HCT116 (cell line): Measurements from ENCODE around the gene PRKG1.

ENCODE experiments used
- CBX3 ChIP-seq: IDR thresholded peaks from 2 replicates; pipeline ENCODE4 v1.6.1; 2012; ENCODE audit warnings: low read depth
- CEBPB ChIP-seq: IDR thresholded peaks from 2 replicates; pipeline ENCODE4 v1.6.1; 2012; ENCODE audit warnings: low read depth
- EZH2 ChIP-seq: fragments of 200-600 bp; sonication (generic); IDR thresholded peaks from 2 replicates; pipeline ENCODE4 v1.6.1; 2017; ENCODE audit warnings: antibody characterized with exemption, mixed run types
- EZH2phosphoT487 ChIP-seq: fragments of 200-600 bp; IDR thresholded peaks from 2 replicates; pipeline ENCODE4 v1.6.1; 2018; ENCODE audit warnings: antibody characterized with exemption, borderline replicate concordance
- FOSL1 ChIP-seq: IDR thresholded peaks from 2 replicates; pipeline ENCODE4 v1.6.1; 2012; ENCODE audit warnings: low read depth
- POLR2A ChIP-seq: IDR thresholded peaks from 2 replicates; pipeline ENCODE4 v1.7.0; 2011; ENCODE audit warnings: borderline replicate concordance; ENCODE audit not compliant: insufficient read depth, insufficient read length; ENCODE audit errors: extremely low read depth
- RAD21 ChIP-seq: IDR thresholded peaks from 2 replicates; pipeline ENCODE4 v1.6.1; 2012; ENCODE audit warnings: low read depth, mild to moderate bottlenecking
- SIN3A ChIP-seq: IDR thresholded peaks from 2 replicates; pipeline ENCODE4 v1.6.1; 2012; ENCODE audit warnings: low read depth
- YY1 ChIP-seq: IDR thresholded peaks from 2 replicates; pipeline ENCODE4 v1.6.1; 2011; ENCODE audit warnings: low read length, low read depth, moderate library complexity, mild to moderate bottlenecking; ENCODE audit not compliant: insufficient replicate concordance; ENCODE audit errors: extremely low read depth
- TF ChIP-seq, protein P1 (sequence below): IDR thresholded peaks from 2 replicates; pipeline ENCODE4 v1.6.1; 2012
- TF ChIP-seq, protein P2 (sequence below), 3 experiments: fragments of 200-600 bp in 1 of 3; sonication (generic) in 1 of 3; IDR thresholded peaks in 2 of 3; conservative IDR thresholded peaks in 1 of 3; 2 replicates each; pipeline ENCODE4 v1.5.1; 2012 to 2017; ENCODE audit warnings: low read depth in 2 of 3, low read length in 2 of 3, antibody characterized with exemption in 1 of 3, borderline replicate concordance in 1 of 3, control low read depth in 1 of 3, mild to moderate bottlenecking in 1 of 3, mixed read lengths in 1 of 3, mixed run types in 1 of 3, moderate library complexity in 1 of 3; ENCODE audit not compliant: insufficient read depth in 1 of 3

DNA sequence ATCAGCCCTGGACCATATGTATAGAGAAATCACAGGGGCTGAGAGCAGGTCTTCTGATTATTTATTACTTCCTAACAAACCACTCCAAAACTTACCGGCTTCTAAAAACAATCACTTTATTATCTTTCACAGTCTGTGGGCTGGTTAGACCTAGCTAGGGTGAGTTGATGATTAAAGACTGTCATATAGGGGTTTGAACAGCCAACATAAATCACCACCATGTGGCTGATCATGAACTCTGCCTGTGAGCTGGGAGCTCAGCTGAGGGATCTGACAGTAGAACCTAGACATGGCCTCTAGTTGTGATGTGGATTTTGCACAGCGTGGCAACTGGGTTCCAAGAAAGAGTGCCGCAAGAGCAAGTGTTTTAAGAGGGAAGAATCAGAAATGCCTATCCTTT is 319.8 kb downstream of the PRKG1 start:
- no peak for TF ChIP-seq CBX3
- TF ChIP-seq SIN3A: no peak
- no peak for TF ChIP-seq EZH2
- TF ChIP-seq EZH2phosphoT487: no peak
- TF ChIP-seq, protein P1, sequence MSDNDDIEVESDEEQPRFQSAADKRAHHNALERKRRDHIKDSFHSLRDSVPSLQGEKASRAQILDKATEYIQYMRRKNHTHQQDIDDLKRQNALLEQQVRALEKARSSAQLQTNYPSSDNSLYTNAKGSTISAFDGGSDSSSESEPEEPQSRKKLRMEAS: no peak
- TF ChIP-seq, protein P2, sequence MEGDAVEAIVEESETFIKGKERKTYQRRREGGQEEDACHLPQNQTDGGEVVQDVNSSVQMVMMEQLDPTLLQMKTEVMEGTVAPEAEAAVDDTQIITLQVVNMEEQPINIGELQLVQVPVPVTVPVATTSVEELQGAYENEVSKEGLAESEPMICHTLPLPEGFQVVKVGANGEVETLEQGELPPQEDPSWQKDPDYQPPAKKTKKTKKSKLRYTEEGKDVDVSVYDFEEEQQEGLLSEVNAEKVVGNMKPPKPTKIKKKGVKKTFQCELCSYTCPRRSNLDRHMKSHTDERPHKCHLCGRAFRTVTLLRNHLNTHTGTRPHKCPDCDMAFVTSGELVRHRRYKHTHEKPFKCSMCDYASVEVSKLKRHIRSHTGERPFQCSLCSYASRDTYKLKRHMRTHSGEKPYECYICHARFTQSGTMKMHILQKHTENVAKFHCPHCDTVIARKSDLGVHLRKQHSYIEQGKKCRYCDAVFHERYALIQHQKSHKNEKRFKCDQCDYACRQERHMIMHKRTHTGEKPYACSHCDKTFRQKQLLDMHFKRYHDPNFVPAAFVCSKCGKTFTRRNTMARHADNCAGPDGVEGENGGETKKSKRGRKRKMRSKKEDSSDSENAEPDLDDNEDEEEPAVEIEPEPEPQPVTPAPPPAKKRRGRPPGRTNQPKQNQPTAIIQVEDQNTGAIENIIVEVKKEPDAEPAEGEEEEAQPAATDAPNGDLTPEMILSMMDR (IDR thresholded peaks at IDR 0.05 in 2 of 3, conservative IDR thresholded peaks at IDR 0.05 in 1 of 3; ENCODE audit: borderline replicate concordance in 1 of 3, insufficient read depth in 1 of 3, low read depth in 2 of 3, low read length in 2 of 3): no peak
- no peak for TF ChIP-seq FOSL1
- no peak for TF ChIP-seq POLR2A
- no peak for TF ChIP-seq YY1
- TF ChIP-seq CEBPB: no peak
- no peak for TF ChIP-seq RAD21
